ENCODE results near the gene TBK1. TPM values are rescaled to one million over a fixed set of nuclear protein-coding genes. Genes with fewer than 3 reads are reported as not detected.

Gene TBK1
- total and polyA plus RNA-seq, 2 of the 13 experiments (the other 11 are each of a cell fraction or from before 2014, with no cell fraction given): 10.3 to 25.2 TPM

DNA sequence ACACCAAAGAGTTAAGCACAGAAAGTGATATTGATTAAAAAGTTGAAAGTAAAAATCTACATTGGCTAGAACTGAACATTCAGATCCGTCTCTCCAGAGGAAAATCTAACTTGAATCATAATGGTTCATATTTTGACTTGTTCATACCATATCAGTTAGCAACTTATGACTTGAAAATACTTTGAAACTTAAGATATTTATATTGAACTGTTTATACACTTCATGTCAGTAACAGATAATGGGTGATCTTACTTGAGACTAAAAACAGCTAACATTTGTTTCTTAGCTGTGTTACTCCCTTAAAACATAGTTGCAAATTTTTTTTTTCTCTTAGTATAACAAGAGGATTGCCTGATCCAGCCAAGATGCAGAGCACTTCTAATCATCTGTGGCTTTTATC, 3.6 kb downstream of the TBK1 start:
- WGBS (ENCODE audit: low lambda C conversion rate): 94% methylated on average over 1 of the region's 1 CpG
- no peak for ATAC-seq
- ChIA-PET POLR2A (no interaction called here), CTCF (ENCODE audit: low intra/inter-chr PET ratio, low total read pairs) (no interaction called here)
- Histone ChIP-seq H2AFZ (ENCODE audit: low read length) (no peak overlapping the region), H3K36me3 (replicated peaks in 1 of 2; ENCODE audit: control insufficient read depth in 1 of 2, insufficient read depth in 2 of 2, low read length in 2 of 2) (peaks cover 2 to 12% of the 10 kb centered on the region in 2 experiments), H3K27me3 (ENCODE audit: control insufficient read depth in 1 of 2, insufficient read depth in 2 of 2, low read length in 2 of 2) (no peaks in the 10 kb centered on the region), H3K79me2 (ENCODE audit: insufficient read depth, low read length) (peaks cover 66% of the 10 kb centered on the region), H3K4me3 (replicated peaks in 1 of 3; ENCODE audit: insufficient read depth in 1 of 3, low read depth in 2 of 3, low read length in 3 of 3) (no peak overlapping the region), H4K20me1 (ENCODE audit: insufficient read depth, low read length) (peaks cover 5% of the 10 kb centered on the region; the same call in 1 of the 2 replicates), H3K9me3 (ENCODE audit: low read length) (no peaks in the 10 kb centered on the region), H3K9ac (ENCODE audit: insufficient read depth, low read depth, low read length) (no peak overlapping the region), H3K27ac (ENCODE audit: extremely low read length, insufficient read depth, low read length) (no peak overlapping the region), H3K4me2 (ENCODE audit: low read depth, low read length) (no peak overlapping the region), H3K4me1 (ENCODE audit: insufficient read depth, low read length) (peaks cover 51% of the 10 kb centered on the region)
- no peak for DNase-seq (ENCODE audit: low spot score)
- FAIRE-seq: no peak
- in situ Hi-C loops (cut with HindIII; ENCODE audit: extremely low pct_ligation_motif_present, low pct_unique_long_range_greater_than_20kb) (no loop called here), intact Hi-C loops (cut with micrococcal nuclease; ENCODE audit: unreplicated experiment) (no loop called here)
- TF ChIP-seq JUND (CRISPR knock-in tag; IDR thresholded peaks at IDR 0.05): no peak
- no peak for TF ChIP-seq ZBTB38 (CRISPR knock-in tag; IDR thresholded peaks at IDR 0.05)
- TF ChIP-seq, protein P1, sequence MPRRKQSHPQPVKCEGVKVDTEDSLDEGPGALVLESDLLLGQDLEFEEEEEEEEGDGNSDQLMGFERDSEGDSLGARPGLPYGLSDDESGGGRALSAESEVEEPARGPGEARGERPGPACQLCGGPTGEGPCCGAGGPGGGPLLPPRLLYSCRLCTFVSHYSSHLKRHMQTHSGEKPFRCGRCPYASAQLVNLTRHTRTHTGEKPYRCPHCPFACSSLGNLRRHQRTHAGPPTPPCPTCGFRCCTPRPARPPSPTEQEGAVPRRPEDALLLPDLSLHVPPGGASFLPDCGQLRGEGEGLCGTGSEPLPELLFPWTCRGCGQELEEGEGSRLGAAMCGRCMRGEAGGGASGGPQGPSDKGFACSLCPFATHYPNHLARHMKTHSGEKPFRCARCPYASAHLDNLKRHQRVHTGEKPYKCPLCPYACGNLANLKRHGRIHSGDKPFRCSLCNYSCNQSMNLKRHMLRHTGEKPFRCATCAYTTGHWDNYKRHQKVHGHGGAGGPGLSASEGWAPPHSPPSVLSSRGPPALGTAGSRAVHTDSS (CRISPR knock-in tag; conservative IDR thresholded peaks at IDR 0.05): no peak
- no peak for TF ChIP-seq DNMT1 (CRISPR knock-in tag; IDR thresholded peaks at IDR 0.05)
- TF ChIP-seq NR2C2 (CRISPR knock-in tag; IDR thresholded peaks at IDR 0.05; ENCODE audit: borderline replicate concordance): no peak
- no peak for TF ChIP-seq NPAS2 (CRISPR knock-in tag; IDR thresholded peaks at IDR 0.05; ENCODE audit: borderline replicate concordance)
- TF ChIP-seq EHMT2 (IDR thresholded peaks at IDR 0.05; ENCODE audit: borderline replicate concordance, low read depth, low read length): no peak
- no peak for TF ChIP-seq ATF7-NPFF (CRISPR knock-in tag; IDR thresholded peaks at IDR 0.05; ENCODE audit: low read depth)
- no peak for TF ChIP-seq KDM3A (CRISPR knock-in tag; IDR thresholded peaks at IDR 0.05; ENCODE audit: low read depth)
- TF ChIP-seq MAFF (IDR thresholded peaks at IDR 0.05; ENCODE audit: low read depth, low read length): no peak
- no peak for TF ChIP-seq ZNF724P (CRISPR knock-in tag; IDR thresholded peaks at IDR 0.05; ENCODE audit: borderline replicate concordance)
- no peak for TF ChIP-seq ZNF446 (CRISPR knock-in tag; IDR thresholded peaks at IDR 0.05)
- TF ChIP-seq CBFB (CRISPR knock-in tag; IDR thresholded peaks at IDR 0.05): no peak
- TF ChIP-seq HDAC2 (CRISPR knock-in tag; IDR thresholded peaks at IDR 0.05): no peak
- no peak for TF ChIP-seq TP53 (CRISPR knock-in tag; conservative IDR thresholded peaks at IDR 0.05)
- TF ChIP-seq MXD4 (CRISPR knock-in tag; IDR thresholded peaks at IDR 0.05): no peak
- no peak for TF ChIP-seq ZNF619 (CRISPR knock-in tag; IDR thresholded peaks at IDR 0.05)
- no peak for TF ChIP-seq XBP1 (CRISPR knock-in tag; IDR thresholded peaks at IDR 0.05)
- TF ChIP-seq MIER2 (CRISPR knock-in tag; IDR thresholded peaks at IDR 0.05): no peak
- TF ChIP-seq ZNF790 (CRISPR knock-in tag; IDR thresholded peaks at IDR 0.05; ENCODE audit: borderline replicate concordance): no peak
- BruUV-seq (replicated peaks): no TSS peak
